ENCODE data around the gene SPTY2D1. TPM values are rescaled to one million over a fixed set of nuclear protein-coding genes. Genes with fewer than 3 reads are reported as not detected.

SPTY2D1 gene
- total RNA-seq, 1 donor from 2014 or later: 12.3 TPM

- Histone ChIP-seq H3K27ac (no peak overlapping the region), H3F3A (ENCODE audit: low read depth) (no peaks in the 10 kb centered on the region), H3K9me3 (ENCODE audit: low read depth) (no peaks in the 10 kb centered on the region), H4K20me1 (ENCODE audit: low read depth) (no peaks in the 10 kb centered on the region), H3K4me3 (no peak overlapping the region), H3K36me3 (no peaks in the 10 kb centered on the region), H3K79me2 (ENCODE audit: low read depth) (peaks cover 55% of the 10 kb centered on the region), H3K4me2 (no peak overlapping the region), H2AFZ (replicated peaks) (no peak overlapping the region), H3K9ac (no peak overlapping the region), H3K4me1 (no peaks in the 10 kb centered on the region), H3K27me3 (no peaks in the 10 kb centered on the region)
- Mint-ChIP-seq H3K9me3 (no peaks in the 10 kb centered on the region), H3K4me1 (no peaks in the 10 kb centered on the region), H3K27ac (no peak overlapping the region), H3K36me3 (peaks cover 11% of the 10 kb centered on the region), H3K4me3 (no peak overlapping the region), H3K27me3 (ENCODE audit: insufficient read depth, low read depth) (no peaks in the 10 kb centered on the region)
- TF ChIP-seq EZH2 (IDR thresholded peaks at IDR 0.05) (no peak), EZH2phosphoT487 (IDR thresholded peaks at IDR 0.05) (no peak)
- TF ChIP-seq, protein P1, sequence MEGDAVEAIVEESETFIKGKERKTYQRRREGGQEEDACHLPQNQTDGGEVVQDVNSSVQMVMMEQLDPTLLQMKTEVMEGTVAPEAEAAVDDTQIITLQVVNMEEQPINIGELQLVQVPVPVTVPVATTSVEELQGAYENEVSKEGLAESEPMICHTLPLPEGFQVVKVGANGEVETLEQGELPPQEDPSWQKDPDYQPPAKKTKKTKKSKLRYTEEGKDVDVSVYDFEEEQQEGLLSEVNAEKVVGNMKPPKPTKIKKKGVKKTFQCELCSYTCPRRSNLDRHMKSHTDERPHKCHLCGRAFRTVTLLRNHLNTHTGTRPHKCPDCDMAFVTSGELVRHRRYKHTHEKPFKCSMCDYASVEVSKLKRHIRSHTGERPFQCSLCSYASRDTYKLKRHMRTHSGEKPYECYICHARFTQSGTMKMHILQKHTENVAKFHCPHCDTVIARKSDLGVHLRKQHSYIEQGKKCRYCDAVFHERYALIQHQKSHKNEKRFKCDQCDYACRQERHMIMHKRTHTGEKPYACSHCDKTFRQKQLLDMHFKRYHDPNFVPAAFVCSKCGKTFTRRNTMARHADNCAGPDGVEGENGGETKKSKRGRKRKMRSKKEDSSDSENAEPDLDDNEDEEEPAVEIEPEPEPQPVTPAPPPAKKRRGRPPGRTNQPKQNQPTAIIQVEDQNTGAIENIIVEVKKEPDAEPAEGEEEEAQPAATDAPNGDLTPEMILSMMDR (IDR thresholded peaks at IDR 0.05): no peak
- no peak for DNase-seq (ENCODE audit: low spot score)
Observed at GRCh38 chr11:18617688-18618341, 16.3 kb downstream of the SPTY2D1 start.

DNA sequence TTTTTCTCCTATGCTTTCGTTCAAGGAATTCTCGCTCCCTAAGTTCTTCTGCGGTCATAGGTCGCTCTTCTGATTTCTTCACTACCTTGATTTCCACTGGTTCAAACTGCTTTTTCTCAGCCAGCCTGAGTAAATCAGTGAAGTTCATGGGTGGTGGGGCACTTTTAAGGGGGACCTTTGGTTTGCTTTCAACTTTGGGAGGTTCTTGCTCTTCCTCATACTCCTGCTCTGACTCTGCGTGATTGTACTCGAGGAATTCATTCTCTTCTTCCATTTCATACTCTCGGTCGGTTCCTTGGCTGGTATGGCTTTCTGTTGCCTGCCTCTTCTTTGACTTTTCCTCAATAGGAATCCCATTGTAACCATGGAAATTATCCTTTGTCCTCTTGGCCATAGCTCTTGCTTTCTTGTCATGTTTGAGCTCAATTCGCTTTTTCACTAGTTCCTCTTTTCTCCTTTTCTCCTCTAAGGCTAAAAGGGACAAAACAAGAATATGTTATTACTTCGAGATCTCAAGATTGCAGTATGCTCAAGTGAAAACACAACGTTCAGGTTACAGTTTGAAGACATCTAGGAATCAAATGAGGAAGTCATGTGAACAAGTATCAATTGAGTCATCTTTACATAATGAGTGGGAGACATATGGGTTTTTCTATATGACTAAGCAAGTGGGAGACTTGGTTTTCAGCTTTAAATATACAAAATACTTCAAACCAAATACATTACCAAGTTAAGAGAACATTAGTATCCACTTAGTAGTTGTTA, 18.3 kb downstream of the SPTY2D1 start:
- H3K4me3 ChIP-seq: no peak overlapping the region
- H4K20me1 ChIP-seq (ENCODE audit: low read depth): no peaks in the 10 kb centered on the region
- no peaks in the 10 kb centered on the region for H3K27me3 ChIP-seq
- no peaks in the 10 kb centered on the region for H3K9me3 Mint-ChIP-seq
- peaks cover 11% of the 10 kb centered on the region for H3K36me3 Mint-ChIP-seq
- H3K4me1 ChIP-seq: no peaks in the 10 kb centered on the region
- H3K9me3 ChIP-seq (ENCODE audit: low read depth): no peaks in the 10 kb centered on the region
- H3K4me1 Mint-ChIP-seq: no peaks in the 10 kb centered on the region
- TF ChIP-seq EZH2phosphoT487 (IDR thresholded peaks at IDR 0.05) (no peak), EZH2 (IDR thresholded peaks at IDR 0.05) (no peak)
- TF ChIP-seq, protein P1 (IDR thresholded peaks at IDR 0.05): no peak
- H3K79me2 ChIP-seq (ENCODE audit: low read depth): peaks cover 37% of the 10 kb centered on the region
- H3K4me2 ChIP-seq: no peak overlapping the region
- H3K27me3 Mint-ChIP-seq (ENCODE audit: insufficient read depth, low read depth): no peaks in the 10 kb centered on the region
- H3K27ac Mint-ChIP-seq: no peak overlapping the region
- no peak overlapping the region for H3K4me3 Mint-ChIP-seq
- no peak for DNase-seq (ENCODE audit: low spot score)
- H3K36me3 ChIP-seq: peaks cover 4% of the 10 kb centered on the region
- H3K9ac ChIP-seq: no peak overlapping the region
- no peaks in the 10 kb centered on the region for H3F3A ChIP-seq (ENCODE audit: low read depth)
- H3K27ac ChIP-seq: no peak overlapping the region
- no peak overlapping the region for H2AFZ ChIP-seq (replicated peaks)

DNA sequence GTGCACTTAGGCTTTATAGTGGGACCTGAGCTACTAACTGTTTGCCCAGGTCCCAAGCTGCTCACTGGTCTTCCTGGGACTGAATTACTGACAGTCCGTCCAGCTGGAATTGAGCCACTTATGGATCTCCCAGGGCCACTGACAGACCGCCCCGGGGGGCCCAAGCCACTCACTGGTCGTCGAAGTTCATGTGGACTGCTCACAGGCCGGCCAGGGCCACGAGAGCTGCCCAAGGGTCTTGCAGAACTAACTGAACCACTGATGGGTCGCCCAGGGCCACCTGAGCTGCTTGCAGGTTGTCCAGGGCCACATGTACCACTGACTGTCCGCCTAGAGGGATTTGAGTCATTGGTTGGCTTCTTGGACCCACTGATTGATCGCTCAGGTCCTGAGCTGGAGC, 19.5 kb downstream of the SPTY2D1 start:
- H3K9me3 Mint-ChIP-seq: no peaks in the 10 kb centered on the region
- Histone ChIP-seq H2AFZ (replicated peaks) (no peak overlapping the region), H3K27me3 (no peaks in the 10 kb centered on the region), H3K4me2 (no peak overlapping the region), H4K20me1 (ENCODE audit: low read depth) (no peaks in the 10 kb centered on the region), H3K27ac (no peak overlapping the region), H3K79me2 (ENCODE audit: low read depth) (peaks cover 27% of the 10 kb centered on the region), H3K9me3 (ENCODE audit: low read depth) (no peaks in the 10 kb centered on the region), H3F3A (ENCODE audit: low read depth) (no peaks in the 10 kb centered on the region), H3K4me1 (no peaks in the 10 kb centered on the region), H3K4me3 (no peak overlapping the region), H3K36me3 (peaks cover 4% of the 10 kb centered on the region), H3K9ac (no peak overlapping the region)
- H3K4me1 Mint-ChIP-seq: no peaks in the 10 kb centered on the region
- no peak overlapping the region for H3K4me3 Mint-ChIP-seq
- no peak overlapping the region for H3K27ac Mint-ChIP-seq
- DNase-seq (ENCODE audit: low spot score): no peak
- H3K27me3 Mint-ChIP-seq (ENCODE audit: insufficient read depth, low read depth): no peaks in the 10 kb centered on the region
- peaks cover 16% of the 10 kb centered on the region for H3K36me3 Mint-ChIP-seq
- TF ChIP-seq, protein P1 (IDR thresholded peaks at IDR 0.05): no peak
